H1 (cell line): ENCODE data around the gene MACF1. TPM values are rescaled to one million over a fixed set of nuclear protein-coding genes. Genes with fewer than 3 reads are reported as not detected.

Experiments
- CTCF ChIA-PET: fragments of 300-600 bp; sonication (Branson Sonifier 250); formaldehyde crosslinking; loops from one replicate; lab custom pipeline; 2021; ENCODE audit not compliant: partially characterized antibody; lab: Charles Lee
- POLR2A ChIA-PET: fragments of 300-600 bp; sonication (Branson Sonifier 250); formaldehyde crosslinking; loops from one replicate; lab custom pipeline; 2021; ENCODE audit warnings: inconsistent platforms; ENCODE audit not compliant: partially characterized antibody; lab: Charles Lee
- DNase-seq, 2 experiments: peaks; one replicate each; pipeline versions ENCODE4 v3.0.0 to v3.0.0-alpha.2; 2010 to 2022; ENCODE audit warnings: low spot score in 2 of 2, low read depth in 1 of 2, mixed read lengths in 1 of 2
- FAIRE-seq: peaks from 2 replicates; lab custom pipeline; 2011; peaks lifted over from hg19 to GRCh38; lab: Jason Lieb, UNC
- H2AFZ ChIP-seq: 2 replicates; pipeline ENCODE4 v1.8.1; 2012; ENCODE audit warnings: low read length, inconsistent platforms
- H2AK5ac ChIP-seq: 2 replicates; pipeline ENCODE4 v1.6.1; 2013; ENCODE audit warnings: low read depth, low read length
- H2BK120ac ChIP-seq: replicated peaks from 2 replicates; pipeline ENCODE3; 2013; ENCODE audit warnings: low read depth, low read length, inconsistent platforms
- H2BK12ac ChIP-seq: 2 replicates; pipeline ENCODE4 v1.6.1; 2013; ENCODE audit warnings: low read depth, low read length
- H2BK15ac ChIP-seq: 2 replicates; pipeline ENCODE4 v1.6.1; 2013; ENCODE audit warnings: low read length
- H2BK20ac ChIP-seq: 2 replicates; pipeline ENCODE4 v1.6.1; 2013; ENCODE audit warnings: low read length
- H2BK5ac ChIP-seq: 2 replicates; pipeline ENCODE4 v1.6.1; 2013; ENCODE audit warnings: low read depth, low read length
- H3K14ac ChIP-seq: 2 replicates; pipeline ENCODE4 v1.6.1; 2013; ENCODE audit warnings: inconsistent platforms; ENCODE audit not compliant: insufficient read length
- H3K18ac ChIP-seq: 2 replicates; pipeline ENCODE4 v1.6.1; 2013; ENCODE audit warnings: low read length; ENCODE audit errors: extremely low read depth
- H3K23ac ChIP-seq: 2 replicates; pipeline ENCODE4 v1.6.1; 2013; ENCODE audit warnings: inconsistent platforms; ENCODE audit not compliant: insufficient read length
- H3K23me2 ChIP-seq: 2 replicates; pipeline ENCODE4 v1.6.1; 2013; ENCODE audit warnings: low read depth, low read length
- H3K27ac ChIP-seq: 2 replicates; pipeline ENCODE4 v1.6.1; 2011; ENCODE audit warnings: low read depth, low read length, inconsistent platforms
- H3K27me3 ChIP-seq, 4 experiments: replicated peaks in 1 of 4; 1 replicate in 1 of 4; 2 replicates in 3 of 4; pipeline versions ENCODE4 v1.6.1 to v1.8.1; 2011 to 2013; ENCODE audit warnings: low read length in 3 of 4, mild to moderate bottlenecking in 3 of 4, inconsistent platforms in 2 of 4, mixed read lengths in 2 of 4, moderate library complexity in 1 of 4; ENCODE audit not compliant: control insufficient read depth in 3 of 4, insufficient read depth in 3 of 4; ENCODE audit errors: extremely low read depth in 1 of 4
- H3K36me3 ChIP-seq, 4 experiments: 2 replicates each; pipeline versions ENCODE4 v1.6.1 to v1.8.1; 2011 to 2013; ENCODE audit warnings: mild to moderate bottlenecking in 4 of 4, low read length in 3 of 4, moderate library complexity in 2 of 4, control low read depth in 1 of 4, inconsistent platforms in 1 of 4; ENCODE audit not compliant: insufficient read depth in 4 of 4, control insufficient read depth in 2 of 4
- H3K4ac ChIP-seq: replicated peaks from 2 replicates; pipeline ENCODE3; 2013; ENCODE audit warnings: low read length, low read depth, mixed read lengths, inconsistent platforms; ENCODE audit not compliant: insufficient read length
- H3K4me1 ChIP-seq, 4 experiments: replicated peaks in 1 of 4; 1 replicate in 1 of 4; 2 replicates in 3 of 4; pipeline versions ENCODE4 v1.6.1 to v1.8.1; 2011 to 2013; ENCODE audit warnings: low read length in 3 of 4, inconsistent platforms in 2 of 4, mixed read lengths in 1 of 4; ENCODE audit not compliant: insufficient read depth in 4 of 4, control insufficient read depth in 3 of 4
- H3K4me2 ChIP-seq, 2 experiments: 2 replicates each; pipeline versions ENCODE4 v1.6.1 to v1.8.1; 2011 to 2013; ENCODE audit warnings: low read depth in 2 of 2, low read length in 2 of 2, control low read depth in 1 of 2, inconsistent platforms in 1 of 2, mild to moderate bottlenecking in 1 of 2; ENCODE audit not compliant: insufficient read depth in 1 of 2
- H3K4me3 ChIP-seq, 4 experiments: fragments of 200-600, 300-600 bp in 1 of 4; sonication (generic), shearing (Covaris generic), sonication (Bioruptor Twin) in 1 of 4; 2 replicates each; pipeline versions ENCODE4 v1.5.1 to v1.8.1; 2011 to 2016; ENCODE audit warnings: low read length in 4 of 4, low read depth in 3 of 4, control low read depth in 2 of 4, inconsistent platforms in 2 of 4, mild to moderate bottlenecking in 2 of 4, mixed read lengths in 1 of 4, moderate library complexity in 1 of 4; ENCODE audit not compliant: insufficient read depth in 2 of 4; ENCODE audit errors: extremely low read depth in 1 of 4
- H3K56ac ChIP-seq: replicated peaks from 2 replicates; pipeline ENCODE3; 2013; ENCODE audit warnings: low read depth, mild to moderate bottlenecking, mixed read lengths, low read length, inconsistent platforms; ENCODE audit not compliant: insufficient read length
- H3K79me1 ChIP-seq: 2 replicates; pipeline ENCODE4 v1.6.1; 2013; ENCODE audit warnings: low read depth, low read length, control low read depth
- H3K79me2 ChIP-seq, 2 experiments: 2 replicates each; pipeline versions ENCODE4 v1.6.1 to v1.8.1; 2012 to 2013; ENCODE audit warnings: low read length in 2 of 2, mild to moderate bottlenecking in 2 of 2, inconsistent platforms in 1 of 2; ENCODE audit not compliant: insufficient read depth in 2 of 2, control insufficient read depth in 1 of 2
- H3K9ac ChIP-seq, 4 experiments: replicated peaks in 1 of 4; 1 replicate in 1 of 4; 2 replicates in 3 of 4; pipeline versions ENCODE4 v1.6.1 to v1.8.1; 2011 to 2013; ENCODE audit warnings: low read depth in 3 of 4, low read length in 3 of 4, control low read depth in 2 of 4, mild to moderate bottlenecking in 2 of 4, moderate library complexity in 2 of 4, inconsistent platforms in 1 of 4; ENCODE audit errors: extremely low read depth in 1 of 4
- H3K9me3 ChIP-seq, 2 experiments: 2 replicates each; pipeline versions ENCODE4 v1.6.1 to v1.8.1; 2012 to 2013; ENCODE audit warnings: mild to moderate bottlenecking in 2 of 2, moderate library complexity in 2 of 2, control low read depth in 1 of 2, inconsistent platforms in 1 of 2, low read depth in 1 of 2, low read length in 1 of 2, mixed read lengths in 1 of 2; ENCODE audit not compliant: insufficient read depth in 2 of 2
- H4K20me1 ChIP-seq, 2 experiments: replicated peaks in 1 of 2; 2 replicates each; pipeline versions ENCODE3 to v1.8.1; 2011 to 2013; ENCODE audit warnings: inconsistent platforms in 2 of 2, low read length in 2 of 2, mild to moderate bottlenecking in 1 of 2; ENCODE audit not compliant: insufficient read depth in 2 of 2, control insufficient read depth in 1 of 2
- H4K5ac ChIP-seq: 2 replicates; pipeline ENCODE4 v1.6.1; 2013; ENCODE audit warnings: low read length, low read depth, mixed read lengths, inconsistent platforms; ENCODE audit not compliant: insufficient read length
- H4K8ac ChIP-seq: 2 replicates; pipeline ENCODE4 v1.8.0; 2013; ENCODE audit warnings: mild to moderate bottlenecking, moderate library complexity, low read length, inconsistent platforms; ENCODE audit not compliant: insufficient read depth; ENCODE audit errors: extremely low read depth
- H4K91ac ChIP-seq: replicated peaks from 2 replicates; pipeline ENCODE3; 2013; ENCODE audit warnings: low read length, mixed read lengths, inconsistent platforms; ENCODE audit not compliant: insufficient read length
- ASH2L ChIP-seq: fragments of 200-600, 300-600 bp; sonication (generic); IDR thresholded peaks from one replicate; pipeline ENCODE4 v1.7.1; 2017; ENCODE audit warnings: low read length
- BACH1 ChIP-seq: IDR thresholded peaks from 2 replicates; pipeline ENCODE4 v1.6.1; 2012; ENCODE audit warnings: low read length, improper control_type of control experiment
- BCL11A ChIP-seq, 2 experiments: IDR thresholded peaks; one replicate each; pipeline ENCODE4 v1.6.1; 2011; ENCODE audit warnings: low read depth in 2 of 2, low read length in 2 of 2, mild to moderate bottlenecking in 2 of 2
- CBX5 ChIP-seq: fragments of 300-800, 300-1000 bp; sonication (generic); IDR thresholded peaks from 2 replicates; pipeline ENCODE4 v1.7.1; 2016; ENCODE audit warnings: antibody characterized with exemption, low read length, low read depth
- CREB1 ChIP-seq: IDR thresholded peaks from 2 replicates; pipeline ENCODE4 v1.6.1; 2012; ENCODE audit warnings: inconsistent platforms
- CTBP2 ChIP-seq: IDR thresholded peaks from 2 replicates; pipeline ENCODE4 v1.7.0; 2011; ENCODE audit warnings: borderline replicate concordance, mild to moderate bottlenecking, moderate library complexity, mixed read lengths, low read length; ENCODE audit not compliant: insufficient read depth, insufficient read length
- EGR1 ChIP-seq: IDR thresholded peaks from 2 replicates; pipeline ENCODE4 v1.6.1; 2011; ENCODE audit warnings: low read depth, low read length, borderline replicate concordance
- FOSL1 ChIP-seq: IDR thresholded peaks from 2 replicates; pipeline ENCODE4 v1.6.1; 2011; ENCODE audit warnings: mild to moderate bottlenecking, low read depth, low read length, moderate library complexity; ENCODE audit not compliant: insufficient read depth
- KDM1A ChIP-seq: fragments of 200-600, 300-600 bp; sonication (generic); IDR thresholded peaks from 2 replicates; pipeline ENCODE4 v1.7.1; 2016; ENCODE audit warnings: mild to moderate bottlenecking, low read length, borderline replicate concordance
- POU5F1 ChIP-seq: IDR thresholded peaks from 2 replicates; pipeline ENCODE4 v1.6.1; 2011; ENCODE audit warnings: low read depth, mild to moderate bottlenecking, low read length, moderate library complexity
- RAD21 ChIP-seq, 2 experiments: IDR thresholded peaks in 1 of 2; conservative IDR thresholded peaks in 1 of 2; 2 replicates each; pipeline ENCODE4 v1.6.1; 2011; ENCODE audit warnings: low read depth in 2 of 2, low read length in 2 of 2, improper control_type of control experiment in 1 of 2, inconsistent platforms in 1 of 2, mild to moderate bottlenecking in 1 of 2, moderate library complexity in 1 of 2
- RFX5 ChIP-seq: IDR thresholded peaks from 2 replicates; pipeline ENCODE4 v1.6.1; 2011; ENCODE audit warnings: low read depth, low read length, improper control_type of control experiment, borderline replicate concordance
- SP1 ChIP-seq: IDR thresholded peaks from 2 replicates; pipeline ENCODE4 v1.6.1; 2011; ENCODE audit warnings: low read depth, low read length
- SP4 ChIP-seq: IDR thresholded peaks from 2 replicates; pipeline ENCODE4 v1.6.1; 2012; ENCODE audit warnings: low read length, inconsistent platforms
- YY1 ChIP-seq: IDR thresholded peaks from 2 replicates; pipeline ENCODE4 v1.6.1; 2011; ENCODE audit warnings: low read depth, mild to moderate bottlenecking, low read length
- WGBS, 2 experiments: shearing (Covaris generic) in 1 of 2; methylation state at CpG; one replicate each; pipeline versions ENCODE4 v1.1.6 to v1.1.7; 2013 to 2015; ENCODE audit warnings: low lambda C conversion rate in 2 of 2, mixed read lengths in 2 of 2, inconsistent platforms in 1 of 2, low coverage in 1 of 2, missing lambda C conversion rate in 1 of 2; ENCODE audit not compliant: insufficient replicate concordance in 2 of 2, insufficient coverage in 1 of 2, insufficient read length in 1 of 2; ENCODE audit errors: extremely low coverage in 1 of 2, missing lambda C conversion rate in 1 of 2; 5-methylcytosine and 5-hydroxymethylcytosine counted together
- polyA plus RNA-seq, 7 experiments: library from polyadenylated mRNA; depleted of rRNA in 3 of 7; stranded (reverse) in 5 of 7; unstranded in 2 of 7; fragments of >200 nt in 5 of 7; fragments of 200-250 nt in 2 of 7; gene quantifications; 1 replicate in 5 of 7; 2 replicates in 1 of 7; 4 replicates in 1 of 7; pipeline versions ENCODE4 v1.2.1 to v1.2.3, GENCODE V29; 2011 to 2013; ENCODE audit warnings: missing spikeins in 2 of 7, mixed read lengths in 2 of 7
- total RNA-seq: library from RNA; stranded (reverse); fragmentation: NEBNext Ultra II Directional; extraction: Animal tissue kit (Norgen Biotek cat#: 25700); gene quantifications from 2 replicates; pipeline ENCODE4 v1.2.1, GENCODE V29; 2021

The MACF1 gene
- total and polyA plus RNA-seq, 2 of the 8 experiments (the other 6 are each of a cell fraction or from before 2014, with no cell fraction given): 59.8 to 285 TPM

GRCh38 chr1:39394598-39394997 is 190.1 kb downstream of the MACF1 start:
- H2BK15ac ChIP-seq: no peak overlapping the region
- no peak overlapping the region for H4K91ac ChIP-seq
- H3K79me1 ChIP-seq: peaks cover 9% of the 10 kb centered on the region; the same call in 1 of the 2 replicates
- H3K27ac ChIP-seq: no peak overlapping the region
- DNase-seq (no peak), FAIRE-seq (no peak)
- H2BK20ac ChIP-seq: no peak overlapping the region
- no peak overlapping the region for H3K4me3 ChIP-seq
- no peak overlapping the region for H2AFZ ChIP-seq
- H3K23ac ChIP-seq: no peak overlapping the region
- no peak overlapping the region for H3K18ac ChIP-seq
- H3K9ac ChIP-seq: no peak overlapping the region
- no peak overlapping the region for H3K56ac ChIP-seq
- peaks cover 0 to 2% of the 10 kb centered on the region in 2 experiments for H4K20me1 ChIP-seq
- POLR2A ChIA-PET: interaction anchor here (0.5 to 1.7 kb wide), 3 partner anchors 17 to 21 kb away, joined by 3 to 6 read pairs (median 4); no protein-coding TSS in a partner anchor
- no peak overlapping the region for H3K4me2 ChIP-seq
- H3K36me3 ChIP-seq: peaks cover 0 to 10% (median 4%) of the 10 kb centered on the region in 4 experiments; a peak in 3 of 8 replicates
- H3K79me2 ChIP-seq: peaks cover 0 to 57% of the 10 kb centered on the region in 2 experiments; a peak in 2 of 4 replicates
- no peaks in the 10 kb centered on the region; the same call in 1 of the 2 replicates for H3K23me2 ChIP-seq
- H3K27me3 ChIP-seq: no peaks in the 10 kb centered on the region
- no peak overlapping the region for H2AK5ac ChIP-seq
- CTCF ChIA-PET: interaction anchor here (0.8 to 1.5 kb wide), 4 partner anchors 12 to 106 kb away, joined by 3 to 13 read pairs (median 3); no protein-coding TSS in a partner anchor
- H4K8ac ChIP-seq: no peak overlapping the region
- H4K5ac ChIP-seq: no peak overlapping the region
- H3K9me3 ChIP-seq: no peaks in the 10 kb centered on the region
- H2BK12ac ChIP-seq: no peak overlapping the region
- no peak overlapping the region for H3K14ac ChIP-seq
- H2BK120ac ChIP-seq: no peak overlapping the region
- peaks cover 3 to 17% (median 8%) of the 10 kb centered on the region in 4 experiments; a peak in 5 of 7 replicates for H3K4me1 ChIP-seq
- H2BK5ac ChIP-seq: no peak overlapping the region
- no peak overlapping the region for H3K4ac ChIP-seq
- WGBS, 2 experiments: 83% methylated on average over 3 of the region's 3 CpGs; no CpG with 5 or more reads in 1 of the 2 experiments
- TF ChIP-seq SP4 (no peak), SP1 (no peak), POU5F1 (no peak), ASH2L (no peak), FOSL1 (no peak), CREB1 (no peak), BCL11A (IDR thresholded peaks at IDR 0.05; ENCODE audit: low read depth in 2 of 2, low read length in 2 of 2) (no peak), YY1 (no peak), RFX5 (no peak), BACH1 (no peak), CTBP2 (no peak), RAD21 (IDR thresholded peaks at IDR 0.05 in 1 of 2, conservative IDR thresholded peaks at IDR 0.05 in 1 of 2; ENCODE audit: low read depth in 2 of 2, low read length in 2 of 2) (no peak), CBX5 (no peak), KDM1A (no peak), EGR1 (no peak)
